ENCODE measurements around the gene CCL18. TPM values are rescaled to one million over a fixed set of nuclear protein-coding genes. Genes with fewer than 3 reads are reported as not detected.
"Not testable (repeated sequence)": the region's sequence is repeated elsewhere in the genome, so short reads cannot be mapped to it uniquely, and the experiment has no call there.

Gene CCL18
- total RNA-seq, 2 experiments from 2014 or later: not detected

- ATAC-seq (ENCODE audit: poor library complexity): no peak
- H3K27ac ChIP-seq (ENCODE audit: low read depth in 1 of 2, low read length in 2 of 2): no peak overlapping the region
Observed at GRCh38 chr17:36074365-36074764, 10.3 kb downstream of the CCL18 start.

DNA sequence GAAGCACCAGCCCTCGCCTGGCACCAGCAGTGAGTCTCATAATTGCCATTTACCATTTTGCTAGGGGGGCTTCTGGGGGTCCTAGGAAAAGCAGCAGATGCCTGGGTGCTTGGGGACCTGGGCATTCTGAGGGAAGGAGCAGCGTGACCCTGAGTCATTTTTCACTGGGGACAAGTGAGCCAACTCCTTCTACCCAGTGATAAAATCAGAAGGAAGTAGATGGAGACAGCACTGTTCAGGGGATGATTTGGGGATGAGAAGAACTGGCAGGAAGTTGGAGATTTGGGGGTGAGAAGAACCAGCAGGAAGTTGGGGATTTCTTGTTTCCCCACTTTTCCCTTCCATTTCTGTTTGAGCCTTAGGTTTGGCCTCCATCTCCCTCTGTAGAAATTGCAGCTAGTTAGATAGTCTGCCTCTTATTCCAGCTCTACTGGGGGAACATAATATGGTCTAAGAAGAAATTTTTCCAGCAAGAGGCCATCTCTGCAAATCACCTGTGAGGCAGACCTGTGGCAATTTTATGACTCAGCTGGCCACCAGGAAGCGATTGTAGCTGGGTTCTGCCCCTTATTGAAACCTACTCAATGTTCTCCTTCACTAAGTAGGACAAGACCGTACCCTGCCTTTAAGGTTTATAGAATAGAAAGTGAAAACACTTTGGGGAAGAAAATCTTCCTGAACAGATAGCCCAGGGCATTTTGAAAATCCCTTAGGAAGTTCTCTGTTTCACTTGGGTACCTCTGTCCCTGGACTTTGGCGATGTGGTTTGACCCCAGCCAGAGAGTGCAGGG, 17.8 kb downstream of the CCL18 start:
- ATAC-seq (ENCODE audit: poor library complexity); H3K4me3 ChIP-seq (ENCODE audit: low read length); intact Hi-C loops (cut with DNase I, micrococcal nuclease); H3K4me3 Mint-ChIP-seq; H3K27me3 ChIP-seq (ENCODE audit: control insufficient read depth in 1 of 2, insufficient read depth in 2 of 2, low read length in 2 of 2); H3K27me3 Mint-ChIP-seq; H3K9me3 Mint-ChIP-seq; H3K36me3 ChIP-seq (ENCODE audit: insufficient read depth, low read length); H3K4me1 Mint-ChIP-seq (ENCODE audit: low read depth); DNase-seq; POLR2A ChIA-PET; H3K36me3 Mint-ChIP-seq (ENCODE audit: low read depth); H3K9me3 ChIP-seq (ENCODE audit: control insufficient read depth in 1 of 2, insufficient read depth in 1 of 2, low read length in 2 of 2): not testable (repeated sequence)
- Histone ChIP-seq H3K4me1 (ENCODE audit: insufficient read depth, low read length) (peaks cover 16% of the 10 kb centered on the region), H3K27ac (ENCODE audit: low read depth in 1 of 2, low read length in 2 of 2) (peak overlapping the region in 1 of 2 donors; percentile 34)
- CTCF ChIA-PET: interaction anchor here (0.7 kb wide), 1 partner anchor 9 kb away, joined by 3 read pairs; no protein-coding TSS in a partner anchor
- peak overlapping the region; percentile 28 for H3K27ac Mint-ChIP-seq

More at GRCh38 chr17:36074365-36074764, 10.3 kb downstream of the CCL18 start:
- H3K4me1 Mint-ChIP-seq (ENCODE audit: low read depth): no peaks in the 10 kb centered on the region
- Histone ChIP-seq H3K4me3 (ENCODE audit: low read length) (no peak overlapping the region), H3K9me3 (ENCODE audit: control insufficient read depth in 1 of 2, insufficient read depth in 1 of 2, low read length in 2 of 2) (no peaks in the 10 kb centered on the region), H3K27me3 (ENCODE audit: control insufficient read depth in 1 of 2, insufficient read depth in 2 of 2, low read length in 2 of 2) (no peaks in the 10 kb centered on the region), H3K4me1 (ENCODE audit: insufficient read depth, low read length) (peaks cover 6% of the 10 kb centered on the region), H3K36me3 (ENCODE audit: insufficient read depth, low read length) (no peaks in the 10 kb centered on the region)
- DNase-seq: no peak
- intact Hi-C loops (cut with DNase I, micrococcal nuclease): loop anchor here in 1 of 2 experiments (10.0 kb wide), 1 partner anchor 220 kb away; no protein-coding TSS in a partner anchor
- H3K4me3 Mint-ChIP-seq: no peak overlapping the region
- H3K27ac Mint-ChIP-seq: no peak overlapping the region
- no peaks in the 10 kb centered on the region for H3K36me3 Mint-ChIP-seq (ENCODE audit: low read depth)
- TF ChIP-seq, protein P1, sequence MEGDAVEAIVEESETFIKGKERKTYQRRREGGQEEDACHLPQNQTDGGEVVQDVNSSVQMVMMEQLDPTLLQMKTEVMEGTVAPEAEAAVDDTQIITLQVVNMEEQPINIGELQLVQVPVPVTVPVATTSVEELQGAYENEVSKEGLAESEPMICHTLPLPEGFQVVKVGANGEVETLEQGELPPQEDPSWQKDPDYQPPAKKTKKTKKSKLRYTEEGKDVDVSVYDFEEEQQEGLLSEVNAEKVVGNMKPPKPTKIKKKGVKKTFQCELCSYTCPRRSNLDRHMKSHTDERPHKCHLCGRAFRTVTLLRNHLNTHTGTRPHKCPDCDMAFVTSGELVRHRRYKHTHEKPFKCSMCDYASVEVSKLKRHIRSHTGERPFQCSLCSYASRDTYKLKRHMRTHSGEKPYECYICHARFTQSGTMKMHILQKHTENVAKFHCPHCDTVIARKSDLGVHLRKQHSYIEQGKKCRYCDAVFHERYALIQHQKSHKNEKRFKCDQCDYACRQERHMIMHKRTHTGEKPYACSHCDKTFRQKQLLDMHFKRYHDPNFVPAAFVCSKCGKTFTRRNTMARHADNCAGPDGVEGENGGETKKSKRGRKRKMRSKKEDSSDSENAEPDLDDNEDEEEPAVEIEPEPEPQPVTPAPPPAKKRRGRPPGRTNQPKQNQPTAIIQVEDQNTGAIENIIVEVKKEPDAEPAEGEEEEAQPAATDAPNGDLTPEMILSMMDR (IDR thresholded peaks at IDR 0.05): no peak
- ChIA-PET POLR2A (no interaction called here), CTCF (no interaction called here)
- no peaks in the 10 kb centered on the region for H3K27me3 Mint-ChIP-seq
- no peaks in the 10 kb centered on the region for H3K9me3 Mint-ChIP-seq

GRCh38 chr17:36082482-36083120, 18.5 kb downstream of the CCL18 start:
- peak in 8 of 14 experiments; percentile 1 to 89 (median 33) for DNase-seq
- H3K9me3 Mint-ChIP-seq; intact Hi-C loops (cut with DNase I, micrococcal nuclease); POLR2A ChIA-PET; H3K27me3 ChIP-seq (ENCODE audit: control insufficient read depth in 1 of 2, insufficient read depth in 2 of 2, low read length in 2 of 2); CTCF ChIA-PET; H3K36me3 Mint-ChIP-seq (ENCODE audit: low read depth); H3K4me1 Mint-ChIP-seq (ENCODE audit: low read depth); H3K4me3 Mint-ChIP-seq; H3K9me3 ChIP-seq (ENCODE audit: control insufficient read depth in 1 of 2, insufficient read depth in 1 of 2, low read length in 2 of 2); H3K27me3 Mint-ChIP-seq; H3K4me3 ChIP-seq (ENCODE audit: low read length); H3K36me3 ChIP-seq (ENCODE audit: insufficient read depth, low read length): not testable (repeated sequence)
- H3K27ac Mint-ChIP-seq: peak overlapping the region; percentile 28
- H3K4me1 ChIP-seq (ENCODE audit: insufficient read depth, low read length): peaks cover 16% of the 10 kb centered on the region
- peak; percentile 37 for ATAC-seq (ENCODE audit: poor library complexity)
- H3K27ac ChIP-seq (ENCODE audit: low read depth in 1 of 2, low read length in 2 of 2): peak overlapping the region in 1 of 2 donors; percentile 34

GRCh38 chr17:36083691-36084090, 19.6 kb downstream of the CCL18 start:
- CTCF ChIA-PET; ATAC-seq (ENCODE audit: poor library complexity); H3K27ac ChIP-seq (ENCODE audit: low read depth in 1 of 2, low read length in 2 of 2); POLR2A ChIA-PET; H3K27me3 ChIP-seq (ENCODE audit: control insufficient read depth in 1 of 2, insufficient read depth in 2 of 2, low read length in 2 of 2); H3K36me3 ChIP-seq (ENCODE audit: insufficient read depth, low read length); DNase-seq; H3K4me3 Mint-ChIP-seq; H3K27ac Mint-ChIP-seq; H3K36me3 Mint-ChIP-seq (ENCODE audit: low read depth); H3K27me3 Mint-ChIP-seq; H3K4me3 ChIP-seq (ENCODE audit: low read length); H3K9me3 ChIP-seq (ENCODE audit: control insufficient read depth in 1 of 2, insufficient read depth in 1 of 2, low read length in 2 of 2); H3K9me3 Mint-ChIP-seq; H3K4me1 Mint-ChIP-seq (ENCODE audit: low read depth): not testable (repeated sequence)
- peaks cover 16% of the 10 kb centered on the region for H3K4me1 ChIP-seq (ENCODE audit: insufficient read depth, low read length)
- intact Hi-C loops (cut with DNase I, micrococcal nuclease): loop anchor here in 1 of 2 experiments (2.0 kb wide), 1 partner anchor 19 kb away; the partner anchor contains the start of gene CCL4

Measured in CD4-positive, alpha-beta T cell (primary cell).